ENCODE results near the gene TGFB2.

Gene TGFB2

GRCh38 chr1:218332416-218332815 is 12.7 kb upstream of the TGFB2 start:
- Histone ChIP-seq H3K4me3 (no peak overlapping the region), H3K27me3 (no peaks in the 10 kb centered on the region), H3K9me3 (no peaks in the 10 kb centered on the region), H3K27ac (no peak overlapping the region), H3K4me1 (no peaks in the 10 kb centered on the region), H3K36me3 (no peaks in the 10 kb centered on the region)
- intact Hi-C loops (cut with DNase I; ENCODE audit: low total_unique reads), result loop anchor here (5.0 to 10.0 kb wide), 2 partner anchors 1082 to 1330 kb away; no protein-coding TSS in a partner anchor
- TF ChIP-seq CTCF (IDR thresholded peaks at IDR 0.05), result no peak
- no peak for DNase-seq

GRCh38 chr1:218336328-218336727 is 8.8 kb upstream of the TGFB2 start:
- intact Hi-C loops (cut with DNase I; ENCODE audit: low total_unique reads), result loop anchor here (10.0 kb wide), 1 partner anchor 1078 kb away; no protein-coding TSS in a partner anchor
- Histone ChIP-seq H3K27ac (no peak overlapping the region), H3K4me3 (no peak overlapping the region), H3K27me3 (no peaks in the 10 kb centered on the region), H3K9me3 (no peaks in the 10 kb centered on the region), H3K36me3 (no peaks in the 10 kb centered on the region), H3K4me1 (peaks cover 0 to 3% (median 0%) of the 10 kb centered on the region in 4 donors)
- DNase-seq, result no peak
- TF ChIP-seq CTCF (IDR thresholded peaks at IDR 0.05), result no peak

GRCh38 chr1:218339267-218339831 is 5.8 kb upstream of the TGFB2 start:
- Histone ChIP-seq H3K27ac (no peak overlapping the region), H3K4me3 (no peak overlapping the region), H3K36me3 (no peaks in the 10 kb centered on the region), H3K9me3 (no peaks in the 10 kb centered on the region), H3K27me3 (no peaks in the 10 kb centered on the region), H3K4me1 (peaks cover 0 to 3% (median 0%) of the 10 kb centered on the region in 4 donors)
- no peak for DNase-seq
- intact Hi-C loops (cut with DNase I; ENCODE audit: low total_unique reads), result loop anchor here (10.0 kb wide), 1 partner anchor 1075 kb away; no protein-coding TSS in a partner anchor
- peak; percentile 74 to 79 for TF ChIP-seq CTCF (IDR thresholded peaks at IDR 0.05)

GRCh38 chr1:218341325-218341724 is 3.8 kb upstream of the TGFB2 start:
- intact Hi-C loops (cut with DNase I; ENCODE audit: low total_unique reads), result loop anchor here (10.0 kb wide), 2 partner anchors 183 to 643 kb away; no protein-coding TSS in a partner anchor
- Histone ChIP-seq H3K9me3 (no peaks in the 10 kb centered on the region), H3K27ac (no peak overlapping the region), H3K4me3 (no peak overlapping the region), H3K4me1 (peaks cover 0 to 5% (median 3%) of the 10 kb centered on the region in 4 donors), H3K27me3 (no peaks in the 10 kb centered on the region), H3K36me3 (no peaks in the 10 kb centered on the region)
- no peak for TF ChIP-seq CTCF (IDR thresholded peaks at IDR 0.05)
- DNase-seq, result no peak

- Histone ChIP-seq H3K4me3 (no peak overlapping the region), H3K4me1 (peaks cover 0 to 5% (median 3%) of the 10 kb centered on the region in 4 donors), H3K9me3 (no peaks in the 10 kb centered on the region), H3K27me3 (no peaks in the 10 kb centered on the region), H3K27ac (no peak overlapping the region), H3K36me3 (no peaks in the 10 kb centered on the region)
- no peak for TF ChIP-seq CTCF (IDR thresholded peaks at IDR 0.05)
- no peak for DNase-seq
- intact Hi-C loops (cut with DNase I; ENCODE audit: low total_unique reads), result loop anchor here (10.0 kb wide), 2 partner anchors 183 to 643 kb away; no protein-coding TSS in a partner anchor
Measured at GRCh38 chr1:218342091-218342490, 3.0 kb upstream of the TGFB2 start.
